Transverse colon (tissue), 4 donors: ENCODE data around the gene C16orf89. TPM values are rescaled to one million over a fixed set of nuclear protein-coding genes. Genes with fewer than 3 reads are reported as not detected.

Source experiments
- DNase-seq: peaks from one replicate; pipeline ENCODE4 v3.0.0-alpha.2; 2019
- H3K27ac ChIP-seq, 4 donors: fragments of 200-600 bp; sonication (generic); 2 replicates each; pipeline ENCODE4 v1.5.1; 2016 to 2018; ENCODE audit warnings: inconsistent platforms in 4 of 4
- H3K27me3 ChIP-seq: fragments of 200-600 bp; sonication (generic); 2 replicates; pipeline ENCODE4 v1.5.1; 2017; ENCODE audit warnings: inconsistent platforms
- H3K36me3 ChIP-seq, 4 donors: fragments of 200-600 bp; sonication (generic); 2 replicates each; pipeline ENCODE4 v1.5.1; 2017 to 2019; ENCODE audit warnings: inconsistent platforms in 4 of 4
- H3K4me1 ChIP-seq, 4 donors: fragments of 200-600 bp; sonication (generic); 2 replicates each; pipeline ENCODE4 v1.5.1; 2017 to 2020; ENCODE audit warnings: inconsistent platforms in 4 of 4
- H3K4me3 ChIP-seq, 4 donors: fragments of 200-600 bp; sonication (generic); 1 replicate in 1 of 4; 2 replicates in 3 of 4; pipeline versions ENCODE4 v1.5.1 to v1.6.1; 2017 to 2019; ENCODE audit warnings: inconsistent platforms in 4 of 4
- H3K9me3 ChIP-seq, 2 donors: fragments of 200-600 bp; sonication (generic); 2 replicates each; pipeline ENCODE4 v1.5.1; 2017 to 2019; ENCODE audit warnings: inconsistent platforms in 2 of 2
- CTCF ChIP-seq, 5 experiments: fragments of 200-600 bp in 3 of 5; fragments of 450-650 bp in 2 of 5; sonication (generic) in 3 of 5; IDR thresholded peaks; 1 replicate in 2 of 5; 2 replicates in 3 of 5; pipeline ENCODE4 v1.5.1; 2016 to 2017; ENCODE audit warnings: antibody characterized with exemption in 5 of 5, inconsistent platforms in 3 of 5, mild to moderate bottlenecking in 2 of 5, moderate library complexity in 1 of 5
- EP300 ChIP-seq: sonication (generic); formaldehyde crosslinking; IDR thresholded peaks from one replicate; pipeline ENCODE4 v1.6.1; 2017; ENCODE audit warnings: antibody characterized with exemption, low read depth
- POLR2A ChIP-seq: fragments of 450-650 bp; IDR thresholded peaks from one replicate; pipeline ENCODE4 v1.6.1; 2016; ENCODE audit warnings: antibody characterized with exemption, mild to moderate bottlenecking, moderate library complexity
- POLR2AphosphoS5 ChIP-seq, 3 donors: sonication (generic); formaldehyde crosslinking; IDR thresholded peaks; one replicate each; pipeline ENCODE4 v1.6.1; 2016; ENCODE audit warnings: antibody characterized with exemption in 3 of 3
- WGBS, 2 donors: methylation state at CpG; one replicate each; pipeline ENCODE4 v1.1.5; 2018; ENCODE audit warnings: low coverage in 1 of 2; 5-methylcytosine and 5-hydroxymethylcytosine counted together
- in situ Hi-C, 4 donors: fragments of 200-750 bp; cut with MboI; loops; one replicate each; pipeline versions ENCODE4 v1.15.0 to v1.15.1; 2017; ENCODE audit warnings: low sequenced_read_pairs in 3 of 4, low pct_ligation_motif_present in 1 of 4, low pct_unique_long_range_greater_than_20kb in 1 of 4
- intact Hi-C: fragments of 100-400 bp; cut with DNase I; formaldehyde crosslinking; loops from one replicate; pipeline ENCODE4 v1.15.1; 2023; ENCODE audit warnings: low total_unique reads
- total RNA-seq, 4 donors: library from RNA; depleted of rRNA; stranded (reverse); fragments of >200 nt; gene quantifications; one replicate each; pipeline ENCODE4 v1.1.0, GENCODE V29; 2016

C16orf89 gene
- total RNA-seq, 4 donors from 2014 or later = 1.5 to 8.6 TPM; not detected in 2

- TF ChIP-seq EP300 = no peak
- no peak for TF ChIP-seq POLR2AphosphoS5 (IDR thresholded peaks at IDR 0.05)
- no peak for TF ChIP-seq POLR2A
- TF ChIP-seq CTCF (IDR thresholded peaks at IDR 0.05) = no peak
- 20 to 79% methylated on average over 1 to 14 of the region's 14 CpGs for WGBS, 2 donors
- intact Hi-C loops = loop anchor here (5.0 kb wide), 1 partner anchor 295 kb away; no protein-coding TSS in a partner anchor
- Histone ChIP-seq H3K9me3 (no peaks in the 10 kb centered on the region), H3K27me3 (no peaks in the 10 kb centered on the region), H3K4me1 (no peaks in the 10 kb centered on the region), H3K27ac (no peak overlapping the region), H3K36me3 (no peaks in the 10 kb centered on the region), H3K4me3 (no peak overlapping the region)
- DNase-seq = no peak
- in situ Hi-C loops = no loop called here
Observed at GRCh38 chr16:5042574-5043171, 23.1 kb downstream of the C16orf89 start.

- no peak for TF ChIP-seq EP300
- 68 to 71% methylated on average over 6 to 12 of the region's 12 CpGs for WGBS, 2 donors
- Histone ChIP-seq H3K27ac (no peak overlapping the region), H3K9me3 (no peaks in the 10 kb centered on the region), H3K4me1 (no peaks in the 10 kb centered on the region), H3K36me3 (no peaks in the 10 kb centered on the region), H3K4me3 (no peak overlapping the region), H3K27me3 (no peaks in the 10 kb centered on the region)
- DNase-seq = no peak
- intact Hi-C loops = loop anchor here (5.0 kb wide), 1 partner anchor 294 kb away; no protein-coding TSS in a partner anchor
- in situ Hi-C loops = no loop called here
Observed at GRCh38 chr16:5041600-5042133, 24.1 kb downstream of the C16orf89 start.

GRCh38 chr16:5040451-5040850 is 25.3 kb downstream of the C16orf89 start:
- no peak overlapping the region for H3K27ac ChIP-seq
- H3K27me3 ChIP-seq = no peaks in the 10 kb centered on the region
- no peaks in the 10 kb centered on the region for H3K4me1 ChIP-seq
- 44 to 80% methylated on average over 3 to 7 of the region's 7 CpGs for WGBS, 2 donors
- H3K36me3 ChIP-seq = no peaks in the 10 kb centered on the region
- TF ChIP-seq EP300 (no peak), POLR2A (no peak), CTCF (IDR thresholded peaks at IDR 0.05) (no peak), POLR2AphosphoS5 (IDR thresholded peaks at IDR 0.05) (no peak)
- intact Hi-C loops (loop anchor here (5.0 kb wide), 1 partner anchor 293 kb away; no protein-coding TSS in a partner anchor), in situ Hi-C loops (no loop called here)
- no peak for DNase-seq
- no peaks in the 10 kb centered on the region for H3K9me3 ChIP-seq
- H3K4me3 ChIP-seq = no peak overlapping the region

GRCh38 chr16:5036228-5037156 is 29.3 kb downstream of the C16orf89 start:
- in situ Hi-C loops = no loop called here
- intact Hi-C loops = no loop called here
- no peaks in the 10 kb centered on the region for H3K36me3 ChIP-seq
- 55 to 59% methylated on average over 6 to 12 of the region's 12 CpGs for WGBS, 2 donors
- H3K27me3 ChIP-seq = no peaks in the 10 kb centered on the region
- DNase-seq = no peak
- H3K4me1 ChIP-seq = peaks cover 16 to 23% (median 19%) of the 10 kb centered on the region in 4 donors
- TF ChIP-seq POLR2A (no peak), EP300 (no peak), CTCF (IDR thresholded peaks at IDR 0.05) (no peak), POLR2AphosphoS5 (IDR thresholded peaks at IDR 0.05) (no peak)
- H3K27ac ChIP-seq = no peak overlapping the region
- no peaks in the 10 kb centered on the region for H3K9me3 ChIP-seq
- no peak overlapping the region for H3K4me3 ChIP-seq
